ENCODE data around the gene SLC35B4. TPM values are rescaled to one million over a fixed set of nuclear protein-coding genes. Genes with fewer than 3 reads are reported as not detected.

The SLC35B4 gene, protein sequence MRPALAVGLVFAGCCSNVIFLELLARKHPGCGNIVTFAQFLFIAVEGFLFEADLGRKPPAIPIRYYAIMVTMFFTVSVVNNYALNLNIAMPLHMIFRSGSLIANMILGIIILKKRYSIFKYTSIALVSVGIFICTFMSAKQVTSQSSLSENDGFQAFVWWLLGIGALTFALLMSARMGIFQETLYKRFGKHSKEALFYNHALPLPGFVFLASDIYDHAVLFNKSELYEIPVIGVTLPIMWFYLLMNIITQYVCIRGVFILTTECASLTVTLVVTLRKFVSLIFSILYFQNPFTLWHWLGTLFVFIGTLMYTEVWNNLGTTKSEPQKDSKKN
- 15.1 and 16.2 TPM in 2 replicates for total RNA-seq (2014; rRNA removed; shearing (Covaris generic))

DNA sequence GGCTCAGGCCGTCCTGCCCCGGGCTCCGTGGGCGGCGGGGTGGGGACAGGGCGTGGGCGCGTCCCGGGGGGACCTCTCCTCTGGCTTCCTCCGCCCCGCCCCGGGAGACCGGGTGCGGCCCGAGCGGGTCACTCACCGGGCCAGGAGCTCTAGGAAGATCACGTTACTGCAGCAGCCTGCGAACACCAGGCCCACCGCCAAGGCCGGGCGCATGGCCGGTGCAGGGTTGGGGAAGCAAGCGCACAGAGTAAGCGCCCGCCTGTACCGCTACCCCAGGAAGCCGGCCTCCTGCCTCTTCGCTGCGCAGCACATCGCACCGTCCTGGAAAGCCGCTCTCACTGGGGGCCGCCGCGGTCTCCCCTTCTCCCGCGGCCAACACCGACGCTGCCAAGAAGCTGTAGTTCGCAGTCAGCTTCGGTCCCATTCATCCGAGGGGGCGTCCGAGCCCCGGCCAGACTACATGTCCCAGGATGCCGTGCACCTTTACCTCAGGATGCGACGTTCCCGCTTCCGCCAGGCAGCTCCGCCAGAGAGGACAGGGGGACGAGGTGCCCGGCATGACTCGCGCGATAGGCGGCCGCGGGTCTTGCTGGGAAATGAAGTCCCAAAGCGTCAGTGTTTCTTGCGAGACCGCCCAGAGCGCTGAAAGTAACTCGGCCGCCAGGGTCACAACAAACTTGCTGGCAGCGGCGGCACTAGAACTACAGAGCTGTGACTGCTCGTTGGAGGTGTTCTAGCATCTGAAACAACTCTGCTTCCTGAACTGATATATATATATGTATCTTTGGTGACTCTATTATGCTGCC is at the start of gene SLC35B4:
SLC35B4 (minus strand) TSS at position 392 of the 806 bp plus-strand sequence; CDS start at position 213, 179 bp downstream.
- DNase-seq (ENCODE audit: low spot score) = peak; percentile 97

GRCh38 chr7:134366481-134366880 is 49.8 kb upstream of the SLC35B4 start:
- DNase-seq (ENCODE audit: low spot score) = no peak

DNA sequence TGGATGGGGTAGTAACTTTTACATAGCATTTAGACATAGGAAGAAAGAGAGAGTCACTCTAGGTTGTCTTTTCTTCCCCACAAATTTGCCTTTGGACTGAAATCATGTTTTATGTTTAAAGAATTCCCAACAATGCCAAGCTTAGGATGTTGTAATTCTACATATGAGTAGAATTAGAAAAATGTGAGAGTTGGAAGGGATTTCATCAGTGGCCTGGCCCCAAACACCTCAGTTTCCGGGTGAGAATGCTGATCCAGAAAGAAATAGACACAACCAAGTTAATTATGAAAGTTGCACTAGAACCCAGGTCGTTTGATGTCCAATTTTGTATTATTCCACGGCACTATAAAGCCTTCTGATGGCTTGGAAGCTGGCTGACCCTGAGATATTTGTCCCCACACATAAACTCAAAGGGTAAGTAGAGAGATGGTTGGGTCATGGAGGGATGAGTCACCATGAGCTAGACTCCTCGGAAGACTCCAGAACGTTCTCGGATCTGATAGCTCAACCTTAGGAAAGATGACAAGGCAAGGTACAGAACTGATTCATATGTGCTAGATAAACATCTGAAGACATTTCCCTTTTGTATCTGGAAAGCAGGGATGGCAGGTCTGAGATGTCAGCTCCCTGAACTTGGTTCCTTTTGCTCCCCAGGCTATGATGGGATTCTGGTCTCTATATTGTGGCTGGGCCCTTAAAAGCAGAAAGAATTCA is 48.8 kb upstream of the SLC35B4 start:
- peak; percentile 64 for DNase-seq (ENCODE audit: low spot score)

GRCh38 chr7:134364619-134365037 is 47.9 kb upstream of the SLC35B4 start:
- peak; percentile 90 for DNase-seq (ENCODE audit: low spot score)

GRCh38 chr7:134362587-134363483 is 46.1 kb upstream of the SLC35B4 start:
- no peak for DNase-seq (ENCODE audit: low spot score)

- DNase-seq (ENCODE audit: low spot score) = no peak
These were observed 43.2 kb upstream of the SLC35B4 start for GRCh38 chr7:134359787-134360432.

GRCh38 chr7:134357486-134357885 is 40.8 kb upstream of the SLC35B4 start:
- no peak for DNase-seq (ENCODE audit: low spot score)

GRCh38 chr7:134356421-134356936 is 39.7 kb upstream of the SLC35B4 start:
- DNase-seq (ENCODE audit: low spot score) = no peak

DNA sequence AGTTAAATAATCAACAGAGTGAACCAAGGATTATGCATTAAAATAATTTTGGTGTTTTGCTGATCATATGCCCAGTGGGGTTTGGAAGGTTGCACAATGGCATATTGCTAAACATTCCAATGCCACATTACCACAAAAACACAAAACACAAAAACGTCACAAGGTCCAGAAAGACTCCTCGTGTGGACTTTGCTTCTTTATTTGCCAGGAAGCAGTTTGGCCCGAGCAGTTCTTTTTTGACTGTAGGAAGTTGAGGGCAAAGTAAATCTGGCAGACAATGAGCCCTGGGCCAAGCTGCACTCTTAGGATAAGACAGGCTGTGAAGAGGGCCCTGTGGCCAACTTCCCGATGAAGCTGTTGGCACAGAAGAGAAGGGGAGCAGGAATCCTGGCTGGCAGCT is 39.2 kb upstream of the SLC35B4 start:
- no peak for DNase-seq (ENCODE audit: low spot score)

DNA sequence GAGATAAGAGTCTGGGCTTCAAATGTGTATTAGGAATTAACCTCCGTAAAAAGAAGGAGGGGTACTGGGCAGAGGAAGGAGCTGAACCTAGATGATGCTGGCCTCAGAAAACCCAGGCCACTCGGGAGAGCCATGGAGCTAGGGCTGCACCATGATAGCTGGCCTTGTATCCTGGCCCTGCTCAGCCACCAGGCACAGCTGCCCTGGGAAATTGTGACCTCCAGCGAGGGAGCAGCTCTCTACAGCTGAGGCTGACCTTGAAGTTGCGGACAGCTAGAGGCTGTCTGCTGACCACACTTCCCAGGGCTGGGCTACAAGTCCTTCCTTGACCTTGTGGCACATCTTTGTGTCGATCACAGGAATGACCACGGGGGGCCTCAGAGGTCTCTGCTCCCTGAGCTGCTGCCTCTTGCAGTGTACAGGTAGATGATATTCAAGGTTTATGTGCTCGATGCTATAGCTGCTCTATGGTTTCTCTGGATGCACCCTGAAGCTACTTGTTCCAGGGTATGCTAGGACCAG is 38.3 kb upstream of the SLC35B4 start:
- DNase-seq (ENCODE audit: low spot score) = no peak

DNA sequence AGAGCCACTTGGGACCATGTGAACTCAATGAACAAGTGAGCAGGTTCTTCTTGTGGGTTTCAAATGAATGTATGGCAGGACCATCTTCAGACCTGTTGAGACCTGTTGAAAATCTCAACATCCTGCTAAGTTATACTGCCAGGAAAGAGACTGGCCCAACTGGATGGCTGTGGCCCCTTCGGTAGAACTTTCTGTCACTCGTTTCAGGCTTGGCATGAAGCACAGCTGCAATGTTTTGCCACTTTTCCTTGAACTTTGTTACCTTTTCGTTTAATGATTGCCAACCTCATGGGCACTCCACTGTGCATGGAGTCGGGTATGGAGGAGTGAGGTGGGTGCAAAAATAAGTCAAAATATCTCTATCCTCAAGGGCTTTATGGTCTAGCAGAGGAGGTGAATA is 36.7 kb upstream of the SLC35B4 start:
- DNase-seq (ENCODE audit: low spot score) = no peak

- DNase-seq (ENCODE audit: low spot score) = no peak
These were observed 34.7 kb upstream of the SLC35B4 start for GRCh38 chr7:134351424-134351823.

DNA sequence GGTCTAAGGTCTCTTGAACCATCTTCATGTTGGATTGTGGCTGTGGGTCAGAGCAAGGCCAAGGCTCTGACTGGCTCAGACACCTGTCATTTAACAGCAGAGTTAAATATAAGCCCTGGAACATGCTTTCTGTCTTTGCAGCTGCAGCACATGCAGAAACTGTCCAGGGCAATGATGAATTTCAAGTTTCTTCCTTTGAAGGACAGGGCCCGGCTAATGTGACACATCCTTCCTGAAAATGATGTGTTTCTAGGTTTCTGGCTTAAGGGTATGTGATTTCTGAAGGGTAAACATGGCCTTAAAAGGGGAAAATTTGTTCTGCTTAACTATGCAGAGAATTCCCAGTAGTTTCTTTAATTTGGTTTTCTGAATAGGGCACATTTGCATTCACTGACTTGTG is 34.0 kb upstream of the SLC35B4 start:
- DNase-seq (ENCODE audit: low spot score) = no peak

- no peak for DNase-seq (ENCODE audit: low spot score)
These were observed 30.8 kb upstream of the SLC35B4 start for GRCh38 chr7:134347567-134347966.

GRCh38 chr7:134343796-134344195 is 27.1 kb upstream of the SLC35B4 start:
- no peak for DNase-seq (ENCODE audit: low spot score)

DNA sequence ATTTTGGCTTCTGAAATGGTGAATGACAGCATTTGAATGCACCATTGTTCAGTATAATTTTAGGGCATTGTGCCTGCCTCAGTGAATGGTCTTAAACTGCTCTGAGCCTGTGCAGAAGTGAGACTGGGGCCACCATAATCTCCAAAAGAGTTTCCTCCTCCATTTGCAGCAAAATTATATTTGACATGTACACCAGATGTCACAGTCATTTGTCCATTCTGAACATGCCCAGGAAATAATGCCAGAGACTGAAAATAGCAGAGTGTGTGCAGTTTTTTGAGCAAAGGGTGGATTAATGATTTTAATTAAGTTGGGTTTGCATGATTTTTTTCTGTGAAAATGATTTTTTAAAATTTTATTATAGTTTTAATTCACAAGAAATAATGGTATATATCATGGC is 26.4 kb upstream of the SLC35B4 start:
- DNase-seq (ENCODE audit: low spot score) = no peak

- no peak for DNase-seq (ENCODE audit: low spot score)
These were observed 22.7 kb upstream of the SLC35B4 start for GRCh38 chr7:134339475-134339874.

DNA sequence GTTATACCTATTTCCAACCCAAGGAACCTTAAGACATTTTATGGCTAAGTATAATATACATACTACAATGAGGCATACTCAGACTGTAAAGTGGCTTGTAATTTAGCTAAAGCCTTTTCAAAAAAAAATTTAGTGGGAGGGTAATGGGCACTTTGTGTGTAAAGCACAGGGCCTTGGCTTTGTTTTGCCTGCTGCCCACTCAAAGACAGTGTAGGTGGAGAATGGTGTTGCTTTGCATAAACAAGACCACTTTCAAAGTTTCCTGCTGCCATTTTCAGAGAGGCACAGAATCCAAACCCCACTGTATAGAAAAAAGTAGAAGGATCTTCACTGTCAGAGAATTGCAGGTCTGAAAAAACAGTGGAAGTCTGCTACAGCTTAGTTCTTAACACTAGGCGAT is 21.2 kb upstream of the SLC35B4 start:
- no peak for DNase-seq (ENCODE audit: low spot score)

- no peak for DNase-seq (ENCODE audit: low spot score)
These were observed 17.7 kb upstream of the SLC35B4 start for GRCh38 chr7:134334408-134334807.

DNA sequence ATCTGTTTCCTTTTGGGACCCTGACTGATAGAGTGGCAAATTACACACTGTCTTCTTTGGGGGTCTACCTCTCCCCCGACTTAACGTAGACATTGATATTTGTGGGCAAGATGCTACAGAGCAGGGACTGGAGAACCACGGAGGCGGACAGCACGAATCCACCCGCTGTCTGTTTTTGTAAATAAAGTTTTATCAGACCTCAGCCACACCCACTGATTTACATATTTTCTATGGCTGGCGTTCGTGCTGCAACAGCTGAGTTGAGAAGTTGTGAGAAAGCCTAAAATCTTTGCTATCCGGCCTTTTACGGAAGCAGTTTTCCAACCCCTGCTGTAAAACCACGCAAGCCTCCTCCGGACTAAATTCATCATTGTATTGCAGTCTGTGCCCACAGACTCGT is 17.2 kb upstream of the SLC35B4 start:
- DNase-seq (ENCODE audit: low spot score) = no peak
